ENCODE results near the gene SLC38A11.
"Not testable (repeated sequence)": the region's sequence is repeated elsewhere in the genome, so short reads cannot be mapped to it uniquely, and the experiment has no call there.

Gene SLC38A11

GRCh38 chr2:164871404-164871803, 83.9 kb downstream of the SLC38A11 start:
- Histone ChIP-seq H3K27ac (ENCODE audit: low read depth, low read length) (no peak overlapping the region), H3K9ac (ENCODE audit: low read depth, low read length) (no peak overlapping the region), H3K9me3 (ENCODE audit: insufficient read depth, low read depth, low read length) (no peaks in the 10 kb centered on the region), H3K4me3 (ENCODE audit: low read length) (no peak overlapping the region), H3K4me1 (ENCODE audit: insufficient read depth, low read length) (no peaks in the 10 kb centered on the region), H3K27me3 (ENCODE audit: insufficient read depth, low read length) (no peaks in the 10 kb centered on the region), H3K36me3 (ENCODE audit: insufficient read depth, low read length) (no peaks in the 10 kb centered on the region)
- 83% methylated on average over 2 of the region's 2 CpGs for WGBS

- no peak overlapping the region for H3K9ac ChIP-seq (ENCODE audit: low read depth, low read length)
- no peaks in the 10 kb centered on the region for H3K36me3 ChIP-seq (ENCODE audit: insufficient read depth, low read length)
- no peak overlapping the region for H3K27ac ChIP-seq (ENCODE audit: low read depth, low read length)
- H3K4me1 ChIP-seq (ENCODE audit: insufficient read depth, low read length) = no peaks in the 10 kb centered on the region
- no peaks in the 10 kb centered on the region for H3K9me3 ChIP-seq (ENCODE audit: insufficient read depth, low read depth, low read length)
- H3K27me3 ChIP-seq (ENCODE audit: insufficient read depth, low read length) = no peaks in the 10 kb centered on the region
- H3K4me3 ChIP-seq (ENCODE audit: low read length) = no peak overlapping the region
Observed at GRCh38 chr2:164869420-164869772, 85.9 kb downstream of the SLC38A11 start.

GRCh38 chr2:164868563-164869419, 86.5 kb downstream of the SLC38A11 start:
- no peak overlapping the region for H3K9ac ChIP-seq (ENCODE audit: low read depth, low read length)
- H3K9me3 ChIP-seq (ENCODE audit: insufficient read depth, low read depth, low read length) = no peaks in the 10 kb centered on the region
- WGBS = 88% methylated on average over 5 of the region's 5 CpGs
- no peaks in the 10 kb centered on the region for H3K36me3 ChIP-seq (ENCODE audit: insufficient read depth, low read length)
- H3K27ac ChIP-seq (ENCODE audit: low read depth, low read length) = no peak overlapping the region
- H3K27me3 ChIP-seq (ENCODE audit: insufficient read depth, low read length) = no peaks in the 10 kb centered on the region
- H3K4me3 ChIP-seq (ENCODE audit: low read length) = no peak overlapping the region
- H3K4me1 ChIP-seq (ENCODE audit: insufficient read depth, low read length) = no peaks in the 10 kb centered on the region

GRCh38 chr2:164867779-164868397, 87.4 kb downstream of the SLC38A11 start:
- 60% methylated on average over 3 of the region's 3 CpGs for WGBS
- H3K27me3 ChIP-seq (ENCODE audit: insufficient read depth, low read length) = no peaks in the 10 kb centered on the region

GRCh38 chr2:164866381-164866780, 88.9 kb downstream of the SLC38A11 start:
- not testable (repeated sequence) for H3K27ac ChIP-seq (ENCODE audit: low read depth, low read length); H3K9me3 ChIP-seq (ENCODE audit: insufficient read depth, low read depth, low read length); H3K36me3 ChIP-seq (ENCODE audit: insufficient read depth, low read length); H3K27me3 ChIP-seq (ENCODE audit: insufficient read depth, low read length); H3K4me3 ChIP-seq (ENCODE audit: low read length); H3K9ac ChIP-seq (ENCODE audit: low read depth, low read length); H3K4me1 ChIP-seq (ENCODE audit: insufficient read depth, low read length)
- WGBS = no CpG with 5 or more reads among the region's 1 CpG

More at GRCh38 chr2:164867779-164868397, 87.4 kb downstream of the SLC38A11 start:
- Histone ChIP-seq H3K4me1 (ENCODE audit: insufficient read depth, low read length) (no peaks in the 10 kb centered on the region), H3K4me3 (ENCODE audit: low read length) (no peak overlapping the region), H3K36me3 (ENCODE audit: insufficient read depth, low read length) (no peaks in the 10 kb centered on the region), H3K9me3 (ENCODE audit: insufficient read depth, low read depth, low read length) (no peaks in the 10 kb centered on the region), H3K9ac (ENCODE audit: low read depth, low read length) (no peak overlapping the region), H3K27ac (ENCODE audit: low read depth, low read length) (no peak overlapping the region)

GRCh38 chr2:164860694-164861042, 94.7 kb downstream of the SLC38A11 start:
- H3K27ac ChIP-seq (ENCODE audit: low read depth, low read length) = no peak overlapping the region
- H3K27me3 ChIP-seq (ENCODE audit: insufficient read depth, low read length) = no peaks in the 10 kb centered on the region
- H3K9me3 ChIP-seq (ENCODE audit: insufficient read depth, low read depth, low read length) = no peaks in the 10 kb centered on the region
- H3K4me3 ChIP-seq (ENCODE audit: low read length) = no peak overlapping the region
- no peaks in the 10 kb centered on the region for H3K36me3 ChIP-seq (ENCODE audit: insufficient read depth, low read length)
- H3K9ac ChIP-seq (ENCODE audit: low read depth, low read length) = no peak overlapping the region
- no peaks in the 10 kb centered on the region for H3K4me1 ChIP-seq (ENCODE audit: insufficient read depth, low read length)

GRCh38 chr2:164859906-164860693, 95.2 kb downstream of the SLC38A11 start:
- H3K27ac ChIP-seq (ENCODE audit: low read depth, low read length); H3K27me3 ChIP-seq (ENCODE audit: insufficient read depth, low read length); H3K4me1 ChIP-seq (ENCODE audit: insufficient read depth, low read length); H3K4me3 ChIP-seq (ENCODE audit: low read length); H3K9me3 ChIP-seq (ENCODE audit: insufficient read depth, low read depth, low read length); H3K9ac ChIP-seq (ENCODE audit: low read depth, low read length); H3K36me3 ChIP-seq (ENCODE audit: insufficient read depth, low read length): not testable (repeated sequence)
- 93% methylated on average over 3 of the region's 4 CpGs for WGBS

- Histone ChIP-seq H3K9me3 (ENCODE audit: insufficient read depth, low read depth, low read length) (no peaks in the 10 kb centered on the region), H3K9ac (ENCODE audit: low read depth, low read length) (no peak overlapping the region), H3K27ac (ENCODE audit: low read depth, low read length) (no peak overlapping the region), H3K27me3 (ENCODE audit: insufficient read depth, low read length) (no peaks in the 10 kb centered on the region), H3K4me1 (ENCODE audit: insufficient read depth, low read length) (no peaks in the 10 kb centered on the region), H3K36me3 (ENCODE audit: insufficient read depth, low read length) (no peaks in the 10 kb centered on the region), H3K4me3 (ENCODE audit: low read length) (no peak overlapping the region)
- WGBS = 92% methylated on average over 2 of the region's 2 CpGs
Observed at GRCh38 chr2:164859251-164859818, 96.0 kb downstream of the SLC38A11 start.

- H3K9me3 ChIP-seq (ENCODE audit: insufficient read depth, low read depth, low read length) = no peaks in the 10 kb centered on the region
- no peak overlapping the region for H3K4me3 ChIP-seq (ENCODE audit: low read length)
- 100% methylated on average over 2 of the region's 4 CpGs for WGBS
- H3K27ac ChIP-seq (ENCODE audit: low read depth, low read length) = no peak overlapping the region
- H3K27me3 ChIP-seq (ENCODE audit: insufficient read depth, low read length) = no peaks in the 10 kb centered on the region
- no peak overlapping the region for H3K9ac ChIP-seq (ENCODE audit: low read depth, low read length)
- H3K4me1 ChIP-seq (ENCODE audit: insufficient read depth, low read length) = no peaks in the 10 kb centered on the region
- H3K36me3 ChIP-seq (ENCODE audit: insufficient read depth, low read length) = no peaks in the 10 kb centered on the region
Observed at GRCh38 chr2:164852086-164852485, 103.2 kb downstream of the SLC38A11 start.

GRCh38 chr2:164850235-164850634, 105.1 kb downstream of the SLC38A11 start:
- Histone ChIP-seq H3K9me3 (ENCODE audit: insufficient read depth, low read depth, low read length) (no peaks in the 10 kb centered on the region), H3K36me3 (ENCODE audit: insufficient read depth, low read length) (no peaks in the 10 kb centered on the region), H3K4me3 (ENCODE audit: low read length) (no peak overlapping the region), H3K4me1 (ENCODE audit: insufficient read depth, low read length) (no peaks in the 10 kb centered on the region), H3K9ac (ENCODE audit: low read depth, low read length) (no peak overlapping the region), H3K27ac (ENCODE audit: low read depth, low read length) (no peak overlapping the region), H3K27me3 (ENCODE audit: insufficient read depth, low read length) (no peaks in the 10 kb centered on the region)
- 92% methylated on average over 4 of the region's 4 CpGs for WGBS

GRCh38 chr2:164849506-164849905, 105.8 kb downstream of the SLC38A11 start:
- Histone ChIP-seq H3K36me3 (ENCODE audit: insufficient read depth, low read length) (no peaks in the 10 kb centered on the region), H3K4me1 (ENCODE audit: insufficient read depth, low read length) (no peaks in the 10 kb centered on the region), H3K4me3 (ENCODE audit: low read length) (no peak overlapping the region), H3K27ac (ENCODE audit: low read depth, low read length) (no peak overlapping the region), H3K9ac (ENCODE audit: low read depth, low read length) (no peak overlapping the region), H3K9me3 (ENCODE audit: insufficient read depth, low read depth, low read length) (no peaks in the 10 kb centered on the region), H3K27me3 (ENCODE audit: insufficient read depth, low read length) (no peaks in the 10 kb centered on the region)
- WGBS = no CpG with 5 or more reads among the region's 1 CpG

Measured in HUES64 (cell line).